ENCODE data around the gene ANGPTL7. TPM values are rescaled to one million over a fixed set of nuclear protein-coding genes. Genes with fewer than 3 reads are reported as not detected.

The ANGPTL7 gene
- total and polyA plus RNA-seq, 2 of the 8 experiments (the other 6 are each of a cell fraction or from before 2014, with no cell fraction given), result not detected

DNA sequence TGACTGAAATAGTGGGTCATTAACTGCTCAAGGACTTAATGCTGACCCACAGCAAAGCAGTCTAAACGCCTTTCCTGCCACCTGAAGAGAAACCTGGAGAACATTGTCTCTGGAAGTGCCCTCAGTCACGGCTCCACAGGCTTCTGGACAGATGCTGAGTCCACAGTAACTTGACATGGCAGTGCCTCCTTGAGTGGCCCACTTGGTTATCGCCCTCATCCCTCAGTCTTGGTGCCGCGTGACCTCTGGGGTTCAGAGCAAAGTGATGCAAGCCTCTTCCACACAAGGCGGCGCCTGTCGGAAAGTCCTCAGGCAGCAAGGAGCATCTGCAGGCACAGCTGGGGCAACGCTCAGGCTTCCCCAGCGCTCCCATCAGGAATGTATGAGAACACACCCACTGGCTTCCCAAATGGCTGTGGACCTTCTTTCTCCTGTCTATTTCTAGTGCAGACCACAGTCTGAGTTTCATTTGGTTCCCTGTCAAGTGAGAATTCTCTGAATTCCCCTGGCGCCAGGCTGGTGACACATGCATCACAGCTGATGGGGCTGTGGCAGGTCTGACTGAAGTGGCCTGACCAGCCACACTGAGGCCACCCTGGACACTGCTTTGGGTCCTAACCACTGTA lies 13.0 kb upstream of the ANGPTL7 start (continued):
- TF ChIP-seq EGR1 (IDR thresholded peaks at IDR 0.05; ENCODE audit: borderline replicate concordance, low read depth, low read length) (no peak), TEAD4 (IDR thresholded peaks at IDR 0.05; ENCODE audit: low read depth, low read length) (no peak)

Measured in H1 (cell line).